Measurements from ENCODE around the gene APBB2.

The APBB2 gene

GRCh38 chr4:41213625-41214135 is 662 bp downstream of the APBB2 start:
- Histone ChIP-seq H2BK120ac (ENCODE audit: low read depth, low read length) (peak overlapping the region; percentile 21), H3K4me1 (ENCODE audit: control insufficient read depth, insufficient read depth, low read depth, low read length) (peaks cover 2% of the 10 kb centered on the region), H3K79me1 (replicated peaks; ENCODE audit: low read length, poor library complexity, severe bottlenecking) (peaks cover 1% of the 10 kb centered on the region), H2AK5ac (ENCODE audit: low read length, severe bottlenecking) (no peak overlapping the region), H3K4ac (ENCODE audit: low read depth in 1 of 2, low read length in 2 of 2) (peak overlapping the region; percentile 72 to 77), H4K91ac (ENCODE audit: low read length) (peak overlapping the region; percentile 45), H3K27me3 (ENCODE audit: control insufficient read depth in 1 of 2, insufficient read depth in 1 of 2, low read length in 2 of 2) (no peaks in the 10 kb centered on the region), H3K9ac (ENCODE audit: low read length) (peak overlapping the region; percentile 92), H2BK5ac (ENCODE audit: low read depth, low read length, poor library complexity, severe bottlenecking) (peak overlapping the region; percentile 76), H4K8ac (ENCODE audit: low read length) (peak overlapping the region; percentile 40), H3K18ac (ENCODE audit: low read depth in 1 of 2, low read length in 2 of 2) (peak overlapping the region; percentile 88 to 91), H2BK12ac (ENCODE audit: low read length in 2 of 2) (peak overlapping the region in 1 of 2 experiments; percentile 77), H3K36me3 (ENCODE audit: control insufficient read depth in 1 of 2, insufficient read depth in 2 of 2, low read depth in 1 of 2, low read length in 2 of 2) (peaks cover 0 to 3% of the 10 kb centered on the region in 2 experiments), H2AFZ (ENCODE audit: low read depth, low read length) (peak overlapping the region; percentile 80), H3K14ac (ENCODE audit: low read length in 2 of 2) (peak overlapping the region in 1 of 2 experiments; percentile 86), H3K27ac (ENCODE audit: low read length, poor library complexity, severe bottlenecking) (peak overlapping the region; percentile 43), H3K23ac (ENCODE audit: low read length in 2 of 2) (peak overlapping the region; percentile 37 to 94), H3K4me2 (ENCODE audit: low read length, poor library complexity, severe bottlenecking) (peak overlapping the region; percentile 94), H3K4me3 (ENCODE audit: insufficient read depth in 1 of 2, low read depth in 1 of 2, low read length in 2 of 2) (peak overlapping the region; percentile 90 to 96), H3K9me3 (ENCODE audit: control insufficient read depth, low read length) (no peaks in the 10 kb centered on the region), H2BK15ac (ENCODE audit: low read depth, poor library complexity, severe bottlenecking) (peak overlapping the region; percentile 85)
- DNase-seq: peak; percentile 57
- WGBS: 0% methylated on average over 23 of the region's 35 CpGs

GRCh38 chr4:41212616-41213203 is 1.6 kb downstream of the APBB2 start:
- Histone ChIP-seq H3K4ac (ENCODE audit: low read depth in 1 of 2, low read length in 2 of 2) (no peak overlapping the region), H2AFZ (ENCODE audit: low read depth, low read length) (no peak overlapping the region), H3K27ac (ENCODE audit: low read length, poor library complexity, severe bottlenecking) (peak overlapping the region; percentile 21), H3K79me1 (replicated peaks; ENCODE audit: low read length, poor library complexity, severe bottlenecking) (peaks cover 1% of the 10 kb centered on the region), H2BK12ac (ENCODE audit: low read length in 2 of 2) (no peak overlapping the region), H3K9me3 (ENCODE audit: control insufficient read depth, low read length) (no peaks in the 10 kb centered on the region), H4K91ac (ENCODE audit: low read length) (no peak overlapping the region), H3K18ac (ENCODE audit: low read depth in 1 of 2, low read length in 2 of 2) (no peak overlapping the region), H3K14ac (ENCODE audit: low read length in 2 of 2) (no peak overlapping the region), H4K8ac (ENCODE audit: low read length) (no peak overlapping the region), H3K4me1 (ENCODE audit: control insufficient read depth, insufficient read depth, low read depth, low read length) (peaks cover 4% of the 10 kb centered on the region), H2BK5ac (ENCODE audit: low read depth, low read length, poor library complexity, severe bottlenecking) (no peak overlapping the region), H3K36me3 (ENCODE audit: control insufficient read depth in 1 of 2, insufficient read depth in 2 of 2, low read depth in 1 of 2, low read length in 2 of 2) (peaks cover 0 to 3% of the 10 kb centered on the region in 2 experiments), H2BK120ac (ENCODE audit: low read depth, low read length) (no peak overlapping the region), H3K23ac (ENCODE audit: low read length in 2 of 2) (no peak overlapping the region), H3K9ac (ENCODE audit: low read length) (peak overlapping the region; percentile 92), H3K27me3 (ENCODE audit: control insufficient read depth in 1 of 2, insufficient read depth in 1 of 2, low read length in 2 of 2) (no peaks in the 10 kb centered on the region), H2AK5ac (ENCODE audit: low read length, severe bottlenecking) (no peak overlapping the region), H3K4me3 (ENCODE audit: insufficient read depth in 1 of 2, low read depth in 1 of 2, low read length in 2 of 2) (peak overlapping the region in 1 of 2 experiments; percentile 96), H3K4me2 (ENCODE audit: low read length, poor library complexity, severe bottlenecking) (peak overlapping the region; percentile 94), H2BK15ac (ENCODE audit: low read depth, poor library complexity, severe bottlenecking) (no peak overlapping the region)
- peak; percentile 71 for DNase-seq
- WGBS: 63% methylated on average over 10 of the region's 12 CpGs

GRCh38 chr4:41211951-41212615 is 2.3 kb downstream of the APBB2 start:
- WGBS: 100% methylated on average over 1 of the region's 1 CpG
- no peak overlapping the region for H2AFZ ChIP-seq (ENCODE audit: low read depth, low read length)
- no peaks in the 10 kb centered on the region for H3K27me3 ChIP-seq (ENCODE audit: control insufficient read depth in 1 of 2, insufficient read depth in 1 of 2, low read length in 2 of 2)
- no peak overlapping the region for H4K91ac ChIP-seq (ENCODE audit: low read length)
- H3K79me1 ChIP-seq (replicated peaks; ENCODE audit: low read length, poor library complexity, severe bottlenecking): peaks cover 1% of the 10 kb centered on the region
- no peak overlapping the region for H2AK5ac ChIP-seq (ENCODE audit: low read length, severe bottlenecking)
- no peak overlapping the region for H2BK15ac ChIP-seq (ENCODE audit: low read depth, poor library complexity, severe bottlenecking)
- peaks cover 0 to 3% of the 10 kb centered on the region in 2 experiments for H3K36me3 ChIP-seq (ENCODE audit: control insufficient read depth in 1 of 2, insufficient read depth in 2 of 2, low read depth in 1 of 2, low read length in 2 of 2)
- H3K18ac ChIP-seq (ENCODE audit: low read depth in 1 of 2, low read length in 2 of 2): no peak overlapping the region
- peak overlapping the region; percentile 92 for H3K9ac ChIP-seq (ENCODE audit: low read length)
- H3K27ac ChIP-seq (ENCODE audit: low read length, poor library complexity, severe bottlenecking): peak overlapping the region; percentile 21
- H3K4ac ChIP-seq (ENCODE audit: low read depth in 1 of 2, low read length in 2 of 2): no peak overlapping the region
- H3K4me2 ChIP-seq (ENCODE audit: low read length, poor library complexity, severe bottlenecking): no peak overlapping the region
- H3K4me3 ChIP-seq (ENCODE audit: insufficient read depth in 1 of 2, low read depth in 1 of 2, low read length in 2 of 2): peak overlapping the region in 1 of 2 experiments; percentile 96
- peaks cover 6% of the 10 kb centered on the region for H3K4me1 ChIP-seq (ENCODE audit: control insufficient read depth, insufficient read depth, low read depth, low read length)
- no peak overlapping the region for H2BK120ac ChIP-seq (ENCODE audit: low read depth, low read length)
- H4K8ac ChIP-seq (ENCODE audit: low read length): no peak overlapping the region
- no peak overlapping the region for H2BK12ac ChIP-seq (ENCODE audit: low read length in 2 of 2)
- no peak for DNase-seq
- no peak overlapping the region for H3K23ac ChIP-seq (ENCODE audit: low read length in 2 of 2)
- H2BK5ac ChIP-seq (ENCODE audit: low read depth, low read length, poor library complexity, severe bottlenecking): no peak overlapping the region
- no peaks in the 10 kb centered on the region for H3K9me3 ChIP-seq (ENCODE audit: control insufficient read depth, low read length)
- no peak overlapping the region for H3K14ac ChIP-seq (ENCODE audit: low read length in 2 of 2)

GRCh38 chr4:41209901-41210300 is 4.4 kb downstream of the APBB2 start:
- 96% methylated on average over 9 of the region's 9 CpGs for WGBS
- no peak overlapping the region for H2AFZ ChIP-seq (ENCODE audit: low read depth, low read length)

More at GRCh38 chr4:41209901-41210300, 4.4 kb downstream of the APBB2 start:
- H2BK5ac ChIP-seq (ENCODE audit: low read depth, low read length, poor library complexity, severe bottlenecking): no peak overlapping the region
- no peaks in the 10 kb centered on the region for H3K9me3 ChIP-seq (ENCODE audit: control insufficient read depth, low read length)
- no peak overlapping the region for H3K4me2 ChIP-seq (ENCODE audit: low read length, poor library complexity, severe bottlenecking)
- no peak overlapping the region for H3K14ac ChIP-seq (ENCODE audit: low read length in 2 of 2)
- DNase-seq: no peak
- H3K23ac ChIP-seq (ENCODE audit: low read length in 2 of 2): no peak overlapping the region
- H2AK5ac ChIP-seq (ENCODE audit: low read length, severe bottlenecking): peak overlapping the region; percentile 96
- H3K4ac ChIP-seq (ENCODE audit: low read depth in 1 of 2, low read length in 2 of 2): no peak overlapping the region
- H3K79me1 ChIP-seq (replicated peaks; ENCODE audit: low read length, poor library complexity, severe bottlenecking): no peaks in the 10 kb centered on the region
- no peak overlapping the region for H3K27ac ChIP-seq (ENCODE audit: low read length, poor library complexity, severe bottlenecking)
- no peak overlapping the region for H3K9ac ChIP-seq (ENCODE audit: low read length)
- H2BK120ac ChIP-seq (ENCODE audit: low read depth, low read length): no peak overlapping the region
- H3K4me1 ChIP-seq (ENCODE audit: control insufficient read depth, insufficient read depth, low read depth, low read length): peaks cover 7% of the 10 kb centered on the region
- H2BK12ac ChIP-seq (ENCODE audit: low read length in 2 of 2): peak overlapping the region in 1 of 2 experiments; percentile 59
- no peak overlapping the region for H4K91ac ChIP-seq (ENCODE audit: low read length)
- no peak overlapping the region for H3K18ac ChIP-seq (ENCODE audit: low read depth in 1 of 2, low read length in 2 of 2)
- peaks cover 0 to 3% of the 10 kb centered on the region in 2 experiments for H3K36me3 ChIP-seq (ENCODE audit: control insufficient read depth in 1 of 2, insufficient read depth in 2 of 2, low read depth in 1 of 2, low read length in 2 of 2)
- no peak overlapping the region for H3K4me3 ChIP-seq (ENCODE audit: insufficient read depth in 1 of 2, low read depth in 1 of 2, low read length in 2 of 2)
- H3K27me3 ChIP-seq (ENCODE audit: control insufficient read depth in 1 of 2, insufficient read depth in 1 of 2, low read length in 2 of 2): no peaks in the 10 kb centered on the region
- H2BK15ac ChIP-seq (ENCODE audit: low read depth, poor library complexity, severe bottlenecking): no peak overlapping the region
- no peak overlapping the region for H4K8ac ChIP-seq (ENCODE audit: low read length)

Measured in mesenchymal stem cell (in vitro differentiated cells and primary cell).